ENCODE data around the gene DMAC2.
"Not testable (repeated sequence)": the region's sequence is repeated elsewhere in the genome, so short reads cannot be mapped to it uniquely, and the experiment has no call there.

DMAC2 gene

DNA sequence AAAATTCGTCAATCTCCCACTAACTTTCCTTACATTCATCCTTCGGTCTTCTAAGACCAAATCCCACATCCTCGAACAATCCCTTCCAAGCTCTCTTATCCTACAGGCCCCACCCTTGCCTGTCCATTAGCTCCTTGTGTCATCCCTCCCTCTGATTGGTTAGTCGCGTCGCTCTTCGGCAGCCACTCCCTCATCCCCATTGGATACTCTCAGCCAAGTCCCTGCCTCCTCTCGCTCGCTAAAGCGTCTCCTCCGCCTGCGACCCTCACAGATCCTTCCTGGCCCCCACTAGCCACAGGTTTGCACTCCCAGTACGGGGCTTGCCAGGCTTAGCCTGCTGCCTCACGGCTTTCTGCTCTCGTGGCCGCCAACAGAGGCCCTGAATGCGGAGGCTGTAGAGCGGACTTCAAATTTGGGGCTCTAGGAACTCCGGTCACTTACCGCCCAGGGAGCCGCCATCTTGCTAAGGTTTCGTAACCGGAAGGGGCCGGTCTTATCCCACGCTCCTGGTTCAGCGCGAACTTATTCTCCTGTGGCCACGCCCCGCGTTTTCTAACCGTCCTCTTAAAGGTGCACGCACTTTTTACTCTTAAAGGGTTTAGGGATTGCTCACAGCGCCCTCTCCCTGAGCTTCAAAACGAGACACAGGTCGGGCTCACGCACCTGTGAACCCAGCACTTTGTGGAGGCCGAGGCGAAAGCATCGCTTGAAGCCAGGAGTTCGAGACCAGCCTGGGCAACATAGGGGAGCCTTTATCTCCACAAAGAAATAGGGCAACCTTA, at the start of gene DMAC2:
TSS of gene DMAC2 (minus strand) at position 472 of the 782 bp plus-strand sequence. CDS start at position 459, 13 bp downstream.
- peak; percentile 98 to 99 for DNase-seq

DNA sequence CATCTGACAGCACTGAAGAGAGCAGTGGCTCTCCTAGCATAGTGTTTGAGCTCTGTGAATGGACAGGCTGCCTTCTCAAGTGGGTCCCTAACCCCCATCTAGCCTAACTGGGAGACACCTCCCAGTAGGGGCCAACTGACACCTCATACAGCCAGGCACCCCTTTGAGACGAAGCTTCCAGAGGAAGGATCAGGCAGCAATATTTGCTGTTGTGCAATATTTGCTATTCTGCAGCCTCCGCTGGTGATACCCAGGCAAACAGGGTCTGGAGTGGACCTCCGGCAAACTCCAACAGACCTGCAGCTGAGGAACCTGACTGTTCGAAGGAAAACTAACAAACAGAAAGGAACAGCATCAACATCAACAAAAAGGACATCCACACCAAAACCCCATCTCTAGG, 47.2 kb upstream of the DMAC2 start:
- not testable (repeated sequence) for DNase-seq

DNA sequence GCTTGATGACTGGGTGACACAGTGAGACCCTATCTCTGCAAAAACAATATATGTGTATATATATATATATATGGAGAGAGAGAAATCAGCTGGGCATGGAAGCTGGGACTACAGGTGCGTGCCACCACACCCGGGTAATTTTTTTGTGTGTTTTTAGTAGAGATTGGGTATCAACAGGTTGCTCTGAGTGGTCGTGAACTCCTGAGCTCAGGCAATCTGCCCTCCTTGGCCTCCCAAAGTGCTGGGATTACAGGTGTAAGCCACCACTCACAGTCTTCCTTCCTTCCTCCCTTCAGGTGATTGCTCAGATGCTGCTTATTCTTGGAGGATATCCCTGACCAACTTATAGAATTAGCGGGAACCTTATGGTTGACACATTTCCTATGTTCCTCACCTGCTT, 45.1 kb upstream of the DMAC2 start:
- DNase-seq: no peak

DNA sequence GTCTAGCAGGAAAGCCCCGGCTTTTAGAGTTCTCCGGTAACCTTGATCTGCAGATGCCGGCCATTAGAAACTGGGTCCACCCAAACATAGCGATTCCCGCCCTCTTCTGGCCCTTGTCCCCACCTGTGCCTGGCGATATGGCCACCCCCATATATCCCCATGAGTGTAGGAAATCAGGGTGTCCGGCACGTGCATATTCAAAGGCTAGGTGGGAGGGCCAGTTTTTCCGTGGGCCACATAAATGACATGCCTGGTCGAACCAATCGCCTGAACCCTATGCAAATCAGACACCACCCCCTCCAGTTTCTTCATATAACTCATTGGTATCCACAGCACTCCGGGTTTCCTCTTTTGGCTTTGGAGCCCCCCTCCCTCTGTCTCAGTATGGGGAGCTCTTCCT, 40.6 kb upstream of the DMAC2 start:
- DNase-seq: no peak

DNA sequence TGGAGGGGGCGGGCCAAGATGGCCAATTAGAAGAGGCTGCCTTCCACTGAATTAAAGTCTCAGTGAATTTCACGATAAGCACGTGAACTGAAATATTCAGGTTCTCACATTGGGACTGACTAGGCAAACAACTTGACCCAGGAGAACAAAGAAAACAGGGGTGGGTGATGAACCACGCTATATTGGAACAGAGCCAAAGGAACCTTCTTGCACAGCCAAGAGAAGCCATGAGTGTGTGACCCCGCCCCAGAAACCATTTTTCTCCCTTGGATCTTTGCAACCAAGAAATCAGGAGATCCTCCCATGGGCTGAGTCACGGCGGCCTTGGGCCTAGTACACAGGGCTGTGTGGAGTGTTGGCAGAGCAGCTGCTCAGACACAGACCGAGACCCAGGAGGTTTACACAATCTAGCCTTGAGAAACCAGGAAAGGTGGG, 40.1 kb upstream of the DMAC2 start:
- no peak for DNase-seq

DNA sequence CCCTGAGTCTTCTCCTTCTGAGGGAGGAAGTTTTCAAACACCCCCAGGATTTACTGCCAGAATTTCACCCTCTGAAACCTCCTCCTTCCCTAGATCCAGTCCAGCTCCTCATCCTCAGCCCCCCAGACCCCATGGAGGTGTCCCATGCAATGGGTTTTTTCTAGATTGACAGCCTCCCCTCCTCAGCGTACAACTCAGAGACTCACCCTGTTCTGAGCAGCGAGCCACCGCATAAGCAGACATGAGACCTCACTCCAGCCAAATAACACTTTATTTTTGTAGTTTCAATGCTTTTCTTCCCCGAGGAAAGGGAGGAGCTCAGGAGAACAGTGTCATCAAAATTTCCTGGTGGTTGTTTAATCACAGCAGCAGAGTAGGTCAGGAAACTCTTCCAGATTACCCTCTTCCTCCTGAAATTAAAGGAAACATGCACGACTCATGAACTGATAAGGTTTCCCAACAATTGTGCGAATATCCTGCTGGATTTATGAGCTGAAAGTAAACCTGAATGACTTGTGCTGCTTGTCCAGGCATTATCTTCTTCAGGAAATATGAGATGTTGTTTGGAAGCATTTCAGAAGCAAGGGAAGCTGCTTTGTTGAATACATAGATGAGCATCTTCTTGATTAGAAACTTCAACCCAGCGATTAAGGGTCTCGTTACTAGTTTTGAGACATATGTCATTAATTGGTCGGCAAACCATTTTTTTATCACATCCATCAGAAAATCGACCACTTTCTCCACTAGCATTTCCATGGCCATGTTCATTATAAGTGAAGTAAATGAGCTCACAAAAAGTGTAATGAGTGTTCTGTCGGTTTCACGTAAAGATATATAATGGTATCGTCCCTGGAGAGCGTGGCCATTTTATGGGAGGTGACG, 39.4 kb upstream of the DMAC2 start:
- DNase-seq: no peak

DNA sequence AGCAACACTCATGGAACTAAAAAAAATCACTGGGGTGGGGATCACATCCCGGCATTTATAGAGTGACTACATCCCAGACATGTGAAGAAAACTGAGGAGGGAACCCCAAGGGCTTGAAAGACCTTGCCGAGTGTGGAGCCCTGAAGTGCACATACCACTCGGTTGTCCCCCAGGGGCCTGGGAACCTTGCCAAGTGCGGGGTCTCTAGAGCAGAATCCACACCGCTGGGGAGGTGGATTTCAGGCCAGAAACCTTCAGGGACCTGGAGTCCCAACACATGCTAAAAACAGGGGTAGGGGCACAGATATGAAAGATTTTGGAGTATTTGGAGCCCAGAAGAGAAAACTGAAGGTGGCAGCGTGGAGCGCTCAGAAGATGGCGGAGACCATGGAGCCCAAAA, 38.5 kb upstream of the DMAC2 start:
- no peak for DNase-seq

DNA sequence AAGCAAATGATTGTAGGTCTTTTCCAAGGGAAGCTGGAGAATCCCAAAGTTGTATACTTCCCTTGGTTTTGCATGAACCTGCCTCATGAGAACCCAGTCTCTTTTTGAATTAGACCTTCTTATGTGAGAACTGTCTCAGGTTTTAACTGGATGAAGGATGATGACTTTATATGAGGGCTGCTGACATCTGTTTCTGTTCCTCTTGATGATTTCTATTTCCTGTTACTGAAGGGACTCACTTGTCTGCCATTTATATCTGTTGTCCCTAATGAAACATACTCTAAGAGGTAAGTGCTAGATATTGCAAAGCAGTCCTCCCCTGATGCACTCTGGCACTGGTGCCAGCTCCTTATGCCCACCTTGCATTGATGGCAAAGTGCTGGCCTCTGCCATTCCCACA, 36.9 kb upstream of the DMAC2 start:
- DNase-seq: no peak

DNA sequence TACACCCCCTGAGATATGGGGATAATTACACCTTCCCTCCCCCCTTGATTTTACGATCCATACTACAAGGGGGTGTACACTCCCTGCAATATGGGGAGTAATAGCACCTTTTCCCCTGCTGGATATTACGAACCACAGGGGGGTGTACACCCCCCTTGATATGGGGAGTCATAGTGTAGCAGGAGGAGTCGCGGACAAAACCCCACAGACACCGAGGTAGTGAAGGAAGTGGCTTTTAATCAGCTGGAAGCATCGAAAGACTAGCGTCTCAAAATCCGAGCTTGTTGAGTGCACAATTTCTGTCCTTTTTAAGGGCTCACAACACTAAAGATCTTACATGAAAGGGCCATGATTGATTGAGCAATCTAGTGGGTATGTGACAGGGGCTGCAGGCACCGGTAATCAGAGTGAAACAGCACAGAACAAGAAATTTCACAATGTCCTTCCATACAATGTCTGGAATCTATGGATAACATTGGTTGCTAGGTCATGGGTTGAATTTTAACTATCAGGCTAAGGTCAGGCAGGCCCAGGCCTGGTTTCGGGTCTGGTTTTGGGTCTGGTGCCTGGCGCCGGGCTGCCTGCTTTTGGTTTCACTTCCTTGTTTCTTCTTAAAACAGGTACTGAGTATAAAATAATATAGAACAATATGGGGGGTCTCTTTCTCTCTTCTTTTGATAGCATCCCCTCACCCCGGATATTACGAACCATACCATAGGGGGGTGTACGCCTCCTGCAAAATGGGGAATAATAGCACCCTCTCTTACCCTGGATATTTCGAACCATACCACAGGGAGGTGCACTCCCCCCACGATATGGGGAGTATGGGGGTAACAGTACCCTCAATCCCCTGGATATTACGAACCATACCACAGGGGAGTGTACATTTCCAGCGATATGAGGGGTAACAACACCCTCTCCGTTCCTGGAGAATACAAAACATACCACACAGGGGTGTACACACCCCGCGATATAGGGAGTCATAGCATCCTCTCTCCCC, 23.8 kb upstream of the DMAC2 start:
- DNase-seq: not testable (repeated sequence)

DNA sequence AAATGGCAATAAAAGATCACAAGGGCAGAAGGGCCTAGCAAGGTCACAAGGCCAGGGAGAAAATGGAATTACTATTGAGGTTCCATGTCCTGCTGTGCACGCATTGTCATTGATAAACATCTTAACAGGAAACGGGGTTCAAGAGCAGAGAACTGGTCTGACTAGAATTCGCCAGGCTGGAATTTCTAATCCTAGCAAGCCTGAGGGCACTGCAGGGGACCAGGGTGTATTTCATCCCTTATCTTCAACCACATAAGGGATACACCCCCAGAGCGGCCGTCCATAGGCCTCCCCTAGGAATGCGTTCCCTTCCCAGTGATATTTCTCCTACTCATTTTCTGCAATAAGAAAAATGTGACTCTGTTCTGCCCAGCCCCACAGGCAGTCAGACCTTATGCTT, 22.8 kb upstream of the DMAC2 start:
- DNase-seq: no peak

DNA sequence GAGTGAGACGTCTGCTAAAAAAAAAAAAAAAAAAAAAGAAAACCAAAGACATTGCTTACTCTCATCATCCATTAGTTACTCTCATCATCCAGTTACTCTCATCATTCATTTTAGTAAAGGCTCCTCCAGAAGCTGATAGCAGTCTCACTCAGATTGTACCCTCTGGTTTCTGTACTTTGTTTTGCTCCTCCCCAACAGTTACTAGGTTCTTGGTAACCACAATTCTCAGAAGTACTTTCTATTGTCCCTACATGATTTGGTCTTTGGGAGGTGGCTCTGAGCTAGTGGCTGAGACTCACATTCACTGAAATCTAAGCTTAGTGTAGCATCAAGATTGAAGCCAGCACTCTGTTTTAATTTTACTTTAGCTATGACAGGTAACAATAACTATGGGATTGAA, 17.5 kb upstream of the DMAC2 start:
- DNase-seq: no peak

DNA sequence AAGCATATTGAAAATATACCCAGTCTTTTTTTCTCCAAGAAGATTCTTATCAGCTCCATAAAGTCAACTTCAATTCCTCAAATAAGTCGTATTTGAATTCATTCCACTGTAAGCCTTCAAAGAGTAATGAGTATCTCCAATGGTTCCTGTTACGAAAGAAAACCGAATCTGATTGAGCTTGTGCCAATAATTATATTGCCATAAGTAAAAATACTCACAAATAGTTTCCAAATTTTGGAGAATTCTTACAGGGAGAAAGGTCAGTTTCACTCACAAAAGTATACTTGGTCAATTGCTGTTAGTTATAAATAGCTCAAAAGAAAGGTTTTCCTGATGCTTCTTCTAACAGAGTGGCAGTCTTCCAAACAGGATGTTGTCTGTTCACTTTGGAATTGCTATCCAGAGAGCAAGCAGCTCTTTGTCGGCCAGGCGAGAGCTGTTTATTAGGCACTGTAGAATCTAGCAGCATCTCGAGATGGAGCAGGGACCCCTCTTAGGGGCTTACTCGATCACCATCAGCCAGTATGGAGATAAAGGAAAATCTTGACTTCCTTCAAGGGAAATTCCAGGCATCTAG, 16.7 kb upstream of the DMAC2 start:
- no peak for DNase-seq

DNA sequence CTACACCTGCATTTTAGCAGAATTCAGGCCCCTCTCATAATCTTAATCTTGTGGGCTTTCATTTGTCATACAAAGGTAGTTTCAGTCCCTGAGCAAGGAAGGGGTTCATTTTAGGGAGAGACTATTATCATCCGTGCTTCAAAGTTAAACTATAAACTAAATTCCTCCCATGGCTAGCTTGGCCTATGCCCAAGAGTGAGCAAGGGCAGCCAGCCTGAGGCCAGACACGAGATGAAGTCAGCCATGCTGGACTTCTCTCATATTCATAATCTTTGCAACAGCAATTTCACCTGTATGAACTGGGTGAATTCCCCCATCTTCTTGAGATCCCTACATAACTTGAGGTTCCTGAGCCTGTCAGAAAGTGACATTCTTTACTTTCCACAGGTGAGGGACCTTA, 16.2 kb upstream of the DMAC2 start:
- DNase-seq: no peak

DNA sequence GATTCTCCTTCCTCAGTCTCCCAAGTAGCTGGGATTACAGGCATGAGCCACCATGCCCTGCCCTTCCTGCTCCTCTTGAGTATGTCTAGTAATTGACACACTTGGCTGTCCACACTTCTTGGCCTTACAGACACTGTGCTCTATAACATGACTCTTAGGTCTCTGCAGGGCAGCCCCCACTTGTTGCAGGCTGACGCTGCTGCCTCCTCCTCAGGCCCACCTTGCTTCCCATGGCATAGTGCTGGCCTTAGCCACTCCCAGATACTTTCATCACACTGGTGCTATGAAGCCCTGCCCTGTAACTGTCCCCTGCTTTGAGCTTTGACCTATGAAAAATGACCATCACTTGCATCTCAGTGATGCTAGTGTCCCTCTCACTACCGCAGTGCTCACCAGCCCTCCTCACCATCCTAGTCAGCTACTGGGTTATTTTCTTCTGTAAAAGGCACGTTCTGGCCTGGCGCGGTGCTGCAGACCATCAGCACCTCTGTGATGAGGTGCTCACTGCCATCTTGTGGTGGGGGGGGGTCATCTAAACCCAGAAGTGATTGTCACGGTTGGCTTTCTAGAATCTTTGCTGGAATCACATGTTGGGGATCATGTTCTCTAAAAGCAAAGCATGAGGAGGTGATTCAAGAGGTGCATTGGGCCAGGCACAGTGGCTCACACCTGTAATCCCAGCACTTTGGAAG, 13.0 kb upstream of the DMAC2 start:
- no peak for DNase-seq

DNA sequence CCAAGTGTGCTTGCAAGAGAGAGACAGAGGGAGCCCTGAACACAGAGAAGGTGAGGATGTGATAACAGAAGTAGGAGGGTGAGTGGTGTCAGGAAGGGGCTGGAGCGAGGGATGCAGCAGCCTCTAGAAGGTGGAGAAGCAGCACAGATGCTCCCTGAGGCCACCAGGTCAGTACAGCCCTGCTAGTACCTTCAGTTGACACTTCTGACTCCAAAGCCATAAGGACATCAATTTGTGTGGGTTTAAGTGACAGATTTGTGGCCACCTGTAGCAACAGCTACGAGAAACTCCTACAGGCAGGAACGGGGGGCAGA, 10.1 kb upstream of the DMAC2 start:
- DNase-seq: no peak

DNA sequence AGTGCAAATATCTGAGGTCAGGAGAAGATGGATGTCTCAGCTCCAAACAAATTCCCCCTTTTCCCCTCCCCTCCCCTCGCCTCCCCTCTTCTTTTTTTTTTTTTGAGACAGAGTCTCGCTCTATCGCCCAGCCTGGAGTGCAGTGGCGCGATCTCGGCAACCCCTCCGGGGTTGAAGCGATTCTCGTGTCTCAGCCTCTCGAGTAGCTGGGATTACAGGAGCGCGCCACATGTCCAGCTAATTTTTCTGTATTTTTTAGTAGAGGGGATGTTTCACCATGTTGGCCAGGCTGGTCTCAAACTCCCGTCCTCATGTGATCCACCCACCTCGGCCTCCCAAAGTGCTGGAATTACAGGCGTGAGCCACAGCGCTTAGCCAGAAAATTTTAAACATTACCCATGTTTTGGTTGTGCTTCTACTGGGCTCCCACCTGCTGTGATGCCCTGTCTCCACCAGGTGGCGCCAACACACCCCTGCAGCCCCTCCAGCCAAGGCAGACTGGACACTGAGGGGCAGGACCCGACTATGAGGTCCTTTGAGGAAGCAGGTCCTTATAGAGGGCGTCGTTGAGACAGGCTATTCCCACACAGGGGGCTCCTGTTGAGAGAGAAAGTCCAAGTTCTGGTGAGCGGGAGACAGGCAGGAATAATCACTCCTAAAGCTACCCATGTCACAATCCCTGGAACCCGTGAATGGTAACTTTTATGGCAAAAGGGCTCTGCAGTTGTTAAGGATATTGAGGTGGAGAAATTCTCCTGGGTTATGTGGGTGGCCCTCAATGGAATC, 9.6 kb upstream of the DMAC2 start:
- peak; percentile 23 to 39 for DNase-seq

DNA sequence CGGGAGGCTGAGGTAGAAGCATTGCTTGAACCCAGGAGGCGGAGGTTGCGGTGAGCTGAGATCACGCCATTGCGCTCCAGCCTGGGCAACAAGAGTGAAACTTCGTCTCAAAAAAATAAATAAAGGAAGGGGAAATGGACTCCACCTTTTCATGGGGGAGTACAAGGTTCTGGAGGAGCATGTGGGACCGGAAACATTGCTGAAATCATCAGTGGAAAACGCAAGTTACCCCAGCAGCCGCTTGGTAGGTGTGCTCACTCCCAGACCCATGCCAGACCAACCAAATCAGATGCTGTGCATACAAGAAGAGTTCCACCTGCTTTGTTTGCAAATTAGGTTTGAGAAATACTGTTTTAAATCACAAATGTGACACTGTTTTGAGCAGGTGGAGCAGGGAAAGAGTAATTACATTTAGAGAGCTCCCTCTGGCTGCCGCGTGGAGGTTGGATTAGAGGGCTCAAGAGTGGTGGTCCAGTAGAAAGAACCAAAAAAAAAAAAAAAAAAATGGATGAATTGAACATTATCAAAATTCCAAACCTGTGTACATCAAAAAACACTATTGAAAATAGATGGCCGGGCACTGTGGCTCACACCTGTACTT, 8.1 kb upstream of the DMAC2 start:
- peak in 1 of 2 experiments; percentile 7 for DNase-seq

DNA sequence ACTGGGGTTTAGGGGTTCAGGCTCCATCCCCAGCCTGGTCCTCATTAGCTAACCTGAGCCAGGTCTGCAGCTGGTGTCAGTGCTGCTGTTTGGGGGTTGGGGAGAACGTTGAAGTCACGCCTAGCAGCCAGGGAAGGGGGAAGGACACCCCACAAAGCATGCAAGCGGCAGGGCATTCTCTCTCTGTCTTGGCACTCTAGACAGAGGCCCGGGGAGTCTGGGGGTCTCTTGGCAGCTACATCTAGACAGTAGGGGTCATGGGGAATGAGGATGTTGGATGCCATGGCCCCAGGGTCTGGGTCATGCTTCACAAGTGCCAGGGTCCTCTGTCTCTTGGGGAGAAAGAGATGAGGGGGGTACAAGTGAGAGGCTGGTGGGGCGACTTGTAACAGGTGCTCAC, 5.9 kb upstream of the DMAC2 start:
- no peak for DNase-seq

DNA sequence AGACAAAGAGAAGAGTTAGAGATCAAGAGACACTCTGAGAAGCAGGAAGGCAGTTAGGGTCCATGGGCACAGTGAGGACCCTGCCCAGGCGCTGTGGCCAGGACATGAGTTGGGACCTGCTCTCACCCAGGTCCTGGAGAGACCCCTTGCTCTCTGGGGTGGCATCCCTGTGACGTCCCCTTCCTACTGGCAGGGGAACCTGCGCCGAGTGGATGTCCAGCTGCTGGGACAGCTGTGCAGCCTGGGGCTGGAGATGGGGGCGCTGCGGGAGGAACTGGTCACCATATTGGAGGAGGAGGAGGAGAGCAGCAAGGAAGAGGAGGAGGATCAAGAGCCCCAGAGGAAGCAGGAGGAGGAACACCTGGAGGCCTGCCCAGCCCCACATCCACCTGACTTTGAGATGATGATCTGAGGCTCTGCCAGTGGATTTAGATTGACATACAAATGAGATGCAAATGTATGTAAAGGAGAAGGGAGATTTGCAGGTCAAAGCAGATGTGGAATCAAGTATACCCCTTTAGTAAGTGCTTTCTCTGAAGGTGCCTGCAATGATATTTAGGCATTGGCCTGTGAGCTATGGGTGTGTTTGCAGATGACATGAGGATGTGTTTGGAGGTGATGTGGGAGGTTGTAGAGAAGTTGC, 4.2 kb upstream of the DMAC2 start:
- DNase-seq: no peak

Data from Kasumi-1 (cell line).